ENCODE results near the gene TSPAN2.

- TF ChIP-seq, protein P1, sequence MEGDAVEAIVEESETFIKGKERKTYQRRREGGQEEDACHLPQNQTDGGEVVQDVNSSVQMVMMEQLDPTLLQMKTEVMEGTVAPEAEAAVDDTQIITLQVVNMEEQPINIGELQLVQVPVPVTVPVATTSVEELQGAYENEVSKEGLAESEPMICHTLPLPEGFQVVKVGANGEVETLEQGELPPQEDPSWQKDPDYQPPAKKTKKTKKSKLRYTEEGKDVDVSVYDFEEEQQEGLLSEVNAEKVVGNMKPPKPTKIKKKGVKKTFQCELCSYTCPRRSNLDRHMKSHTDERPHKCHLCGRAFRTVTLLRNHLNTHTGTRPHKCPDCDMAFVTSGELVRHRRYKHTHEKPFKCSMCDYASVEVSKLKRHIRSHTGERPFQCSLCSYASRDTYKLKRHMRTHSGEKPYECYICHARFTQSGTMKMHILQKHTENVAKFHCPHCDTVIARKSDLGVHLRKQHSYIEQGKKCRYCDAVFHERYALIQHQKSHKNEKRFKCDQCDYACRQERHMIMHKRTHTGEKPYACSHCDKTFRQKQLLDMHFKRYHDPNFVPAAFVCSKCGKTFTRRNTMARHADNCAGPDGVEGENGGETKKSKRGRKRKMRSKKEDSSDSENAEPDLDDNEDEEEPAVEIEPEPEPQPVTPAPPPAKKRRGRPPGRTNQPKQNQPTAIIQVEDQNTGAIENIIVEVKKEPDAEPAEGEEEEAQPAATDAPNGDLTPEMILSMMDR (IDR thresholded peaks at IDR 0.05), result no peak
- TF ChIP-seq POLR2A (IDR thresholded peaks at IDR 0.05), result no peak
Observed at GRCh38 chr1:115114308-115114707, 25.0 kb upstream of the TSPAN2 start.
